HG03571 (cell line): ENCODE results near the gene GRM2.

Experiments
- ATAC-seq: cut with Tn5 transposase; IDR thresholded peaks from one replicate; pipeline ENCODE4 v1.9.1; 2021; ENCODE audit not compliant: unreplicated experiment

GRM2 gene

DNA sequence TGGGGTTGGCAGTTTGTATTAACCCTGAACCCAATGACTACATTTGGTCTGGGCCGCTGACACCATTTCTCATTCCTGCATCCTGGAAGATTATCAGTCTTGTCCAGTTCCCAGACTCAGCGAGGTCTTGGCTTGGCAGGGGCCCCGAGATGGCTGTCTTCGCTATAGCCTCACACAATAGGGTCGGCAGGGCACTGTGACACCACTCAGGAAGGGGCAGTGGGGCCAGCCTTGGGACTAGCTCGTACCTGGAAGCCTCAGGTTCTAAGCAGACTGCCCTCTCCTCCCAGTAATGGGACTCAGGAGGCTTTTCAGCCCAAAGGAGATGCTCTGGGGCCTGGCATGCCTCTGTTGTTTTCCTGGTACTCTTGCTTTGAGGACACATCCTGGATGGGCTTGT, 26.7 kb upstream of the GRM2 start:
- ATAC-seq = no peak

DNA sequence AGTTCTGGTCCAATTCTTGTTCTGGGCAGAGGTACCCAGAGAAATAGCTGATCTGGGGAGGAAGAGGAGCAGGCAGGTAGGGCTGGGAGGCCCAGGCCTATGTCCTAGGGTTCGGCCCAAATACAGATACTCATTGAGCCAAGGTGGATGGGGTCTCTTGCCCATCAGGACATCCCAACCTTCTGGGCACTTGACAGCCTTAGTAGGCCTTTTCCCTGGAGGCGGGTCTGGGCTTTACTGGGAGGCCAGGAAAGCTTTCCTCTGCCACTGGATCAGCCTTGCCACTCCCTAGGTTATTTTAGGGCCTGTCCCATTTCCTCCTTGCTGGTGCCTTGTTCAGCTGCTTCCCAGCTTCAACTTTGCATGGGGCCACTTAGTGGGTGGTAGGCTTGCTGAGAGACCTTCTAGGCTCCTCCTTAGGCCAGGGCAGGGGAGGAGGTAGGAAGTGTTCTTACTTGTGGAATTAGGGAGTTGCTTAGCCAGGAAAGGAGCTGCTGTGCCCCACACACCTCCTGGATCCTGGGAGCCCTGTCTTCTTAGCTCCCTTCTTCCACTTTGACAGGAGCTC, 26.1 kb upstream of the GRM2 start:
- no peak for ATAC-seq

- no peak for ATAC-seq
Observed at GRCh38 chr3:51681453-51681852, 25.4 kb upstream of the GRM2 start.

GRCh38 chr3:51682079-51682478, 24.8 kb upstream of the GRM2 start:
- peak; percentile 69 for ATAC-seq

GRCh38 chr3:51682526-51682925, 24.3 kb upstream of the GRM2 start:
- ATAC-seq = no peak

DNA sequence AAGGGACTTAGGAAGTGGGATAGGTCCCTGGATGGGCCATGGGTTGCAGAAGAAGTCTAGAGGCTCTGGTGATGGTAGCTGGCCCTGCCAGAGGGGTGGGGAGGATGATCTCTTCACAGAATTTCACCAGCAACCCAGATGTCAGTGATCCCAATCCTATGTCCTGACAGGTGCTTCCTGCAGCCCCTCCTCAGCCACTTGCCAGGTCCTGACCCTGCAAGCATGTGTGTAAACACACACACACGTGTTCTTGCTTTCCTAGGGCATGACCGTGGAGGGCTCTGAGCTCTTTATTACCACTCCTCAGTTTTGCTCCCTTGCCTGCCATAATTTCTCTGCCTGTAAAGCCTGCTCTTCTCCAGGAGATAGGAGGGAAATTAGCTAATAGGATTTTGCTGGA, 23.3 kb upstream of the GRM2 start:
- ATAC-seq = no peak

DNA sequence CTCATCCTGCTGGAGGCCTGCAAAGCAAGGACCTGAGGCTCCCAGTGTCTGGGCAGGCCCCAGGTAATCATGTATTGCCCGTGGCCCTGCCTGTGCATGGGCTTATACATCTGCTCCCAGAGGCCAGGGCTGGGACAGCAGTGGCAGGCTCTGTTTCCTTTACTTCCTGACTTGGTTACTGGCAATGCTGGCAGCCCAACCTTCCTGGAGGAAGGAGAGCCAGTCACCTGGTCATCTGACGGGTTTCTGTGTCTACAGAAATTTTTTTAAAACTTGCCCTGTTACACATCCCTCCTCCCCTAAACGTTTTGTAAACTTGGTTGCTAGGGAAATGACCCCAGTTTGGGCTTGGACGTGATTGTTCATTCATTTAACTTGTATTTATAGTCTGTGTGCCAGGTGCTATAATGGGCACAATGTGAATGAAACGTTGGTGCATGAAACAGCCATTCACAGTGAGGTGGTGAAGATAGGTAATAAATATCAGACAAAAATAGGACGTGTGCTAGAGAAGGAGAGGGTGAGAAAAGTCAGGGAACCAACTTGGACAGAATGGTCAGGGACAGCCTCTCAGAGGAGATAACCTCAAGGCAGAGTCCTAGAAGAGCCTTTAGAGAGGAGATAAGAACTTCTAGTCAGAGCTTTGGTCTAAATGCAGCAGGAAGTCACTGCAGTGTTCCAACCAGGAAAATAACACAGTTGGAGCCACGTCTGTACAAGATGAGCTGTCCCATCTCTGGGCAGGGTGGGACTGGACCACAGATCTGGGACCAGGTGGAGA, 21.7 kb upstream of the GRM2 start:
- ATAC-seq = no peak

DNA sequence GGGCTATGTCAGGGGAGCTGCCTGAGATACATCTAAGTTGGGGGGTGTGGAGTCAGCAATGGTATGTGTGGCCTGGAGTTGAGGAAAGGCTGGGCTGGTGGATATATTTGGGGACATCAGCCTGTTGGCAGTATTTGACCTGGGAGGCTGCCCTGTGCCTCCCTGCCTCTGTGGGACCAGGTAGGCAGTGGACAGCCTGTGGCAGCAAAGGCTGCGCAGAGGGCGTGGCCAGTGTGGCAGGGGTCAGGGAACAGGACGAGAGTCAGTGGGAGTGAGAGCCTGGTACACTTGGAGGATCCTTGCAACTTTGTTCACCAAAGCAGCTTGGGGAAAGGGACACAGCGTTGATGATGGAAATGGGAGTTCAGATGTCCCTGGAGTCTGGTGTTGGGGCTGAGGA, 20.8 kb upstream of the GRM2 start:
- ATAC-seq = no peak

DNA sequence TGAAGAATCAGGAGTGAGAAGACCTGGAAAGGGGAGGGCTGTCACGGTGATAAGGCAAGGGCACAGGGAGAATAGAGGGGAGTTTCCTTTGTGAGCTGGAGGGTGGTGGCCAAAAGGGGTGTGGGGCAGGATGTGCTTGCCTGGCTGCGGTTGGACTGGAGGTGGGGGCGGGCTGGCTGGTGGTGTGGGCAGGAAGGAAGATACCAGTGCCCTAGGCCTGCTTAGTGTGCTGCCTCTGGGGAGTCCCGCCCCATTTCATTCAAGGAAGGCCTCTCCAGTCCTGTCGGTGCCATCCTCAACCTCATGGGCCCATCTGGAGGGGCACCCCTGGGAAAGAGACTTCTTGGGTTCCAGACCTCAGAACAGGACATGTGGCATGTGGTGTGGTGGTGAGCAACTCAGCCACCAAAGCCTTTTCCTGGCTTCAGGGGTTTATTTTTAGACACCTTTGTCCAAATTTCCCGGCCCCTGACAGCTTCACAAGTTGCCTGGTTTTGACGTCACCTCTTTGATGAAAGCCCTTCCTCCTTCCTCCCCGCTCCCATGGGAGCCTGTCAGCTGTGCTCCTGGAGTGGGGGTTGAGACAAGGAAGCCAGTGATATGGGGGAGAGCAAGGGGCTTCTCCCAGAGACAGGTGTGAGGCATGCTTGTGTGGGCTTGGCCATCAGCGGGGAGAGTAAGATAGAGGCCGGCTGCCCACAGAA, 20.2 kb upstream of the GRM2 start:
- ATAC-seq = peak; percentile 55

- no peak for ATAC-seq
Observed at GRCh38 chr3:51687431-51688205, 19.2 kb upstream of the GRM2 start.

DNA sequence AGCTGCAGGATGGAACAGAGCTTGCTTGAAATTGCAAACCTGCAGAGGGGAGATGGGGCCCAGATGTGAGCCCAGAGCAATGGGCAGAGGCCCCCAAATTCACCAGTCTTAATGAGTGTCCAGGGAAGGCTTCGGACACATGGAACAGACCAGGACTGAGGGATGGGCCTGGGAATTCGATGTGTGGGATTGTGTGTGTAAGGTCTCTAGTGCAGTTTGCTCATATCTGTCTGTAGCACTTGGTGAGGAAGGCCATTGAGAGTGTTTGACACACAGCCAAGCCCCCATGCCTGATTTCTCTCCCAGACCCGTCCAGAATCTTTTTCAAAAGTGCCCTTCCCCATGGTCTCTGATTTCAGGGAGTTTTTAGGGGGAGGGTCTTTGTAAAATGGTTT, 18.7 kb upstream of the GRM2 start:
- no peak for ATAC-seq

DNA sequence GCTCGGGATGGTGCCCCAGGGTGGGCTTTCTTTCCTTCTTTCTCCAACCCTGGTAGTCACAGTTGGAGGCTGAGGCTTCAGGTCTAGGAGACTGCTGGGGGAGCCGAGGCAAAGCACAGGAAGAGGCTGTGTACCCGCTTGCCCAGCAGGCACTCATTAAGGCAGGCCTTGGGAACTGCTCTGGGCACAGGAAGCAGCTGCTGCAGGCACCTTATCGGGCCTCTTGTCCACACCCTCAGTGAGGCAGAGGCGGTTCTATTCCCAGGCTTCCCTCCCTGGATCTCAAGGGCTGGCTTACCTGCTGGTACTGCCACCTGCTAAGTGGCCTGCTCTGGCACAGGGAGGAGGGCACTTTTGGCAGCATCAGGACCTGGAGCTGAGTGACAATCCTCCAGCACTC, 15.8 kb upstream of the GRM2 start:
- no peak for ATAC-seq

DNA sequence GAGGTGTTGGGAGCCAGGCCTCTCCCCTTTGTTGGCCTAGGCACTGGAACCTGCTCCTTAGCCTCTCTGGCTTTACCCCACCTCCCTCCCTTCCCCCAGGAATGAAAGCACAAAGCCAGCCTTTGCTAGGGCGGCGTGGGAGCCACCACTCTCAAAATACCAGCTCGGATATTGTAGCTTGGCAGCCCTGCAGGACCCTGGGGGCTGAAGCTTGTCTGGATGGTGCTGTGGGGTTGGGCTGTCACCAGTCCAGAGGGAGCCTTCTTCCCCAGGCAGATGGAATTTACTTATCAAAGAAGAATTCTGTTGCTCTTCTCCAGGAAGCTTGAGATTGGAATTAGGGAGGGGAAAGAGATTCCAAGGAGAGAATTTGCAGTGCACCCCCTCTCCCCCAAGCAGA, 14.9 kb upstream of the GRM2 start:
- no peak for ATAC-seq

GRCh38 chr3:51692980-51693395, 13.9 kb upstream of the GRM2 start:
- ATAC-seq = no peak

- ATAC-seq = no peak
Observed at GRCh38 chr3:51696954-51697353, 9.9 kb upstream of the GRM2 start.

DNA sequence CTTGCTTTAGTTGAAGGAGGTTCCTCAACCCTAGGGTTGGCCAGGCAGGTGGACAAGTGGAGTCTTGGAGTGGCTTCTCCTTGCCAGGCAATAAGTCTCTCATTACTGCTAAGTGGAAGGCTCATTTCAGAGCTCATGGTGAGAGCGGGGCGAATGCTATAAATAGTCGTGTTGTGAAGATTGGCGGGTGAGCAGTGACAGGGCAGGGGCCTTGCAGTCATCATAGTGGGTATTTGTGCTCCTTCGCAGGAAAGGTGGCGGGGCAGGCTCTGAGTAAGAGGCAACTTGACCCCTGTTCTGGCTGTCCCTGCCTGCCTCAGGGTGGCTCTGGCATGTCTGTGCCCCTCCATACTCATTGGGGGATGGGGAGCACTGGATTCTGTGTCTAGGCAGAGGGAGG, 8.7 kb upstream of the GRM2 start:
- no peak for ATAC-seq

GRCh38 chr3:51700403-51700802, 6.5 kb upstream of the GRM2 start:
- ATAC-seq = no peak

GRCh38 chr3:51702156-51702555, 4.7 kb upstream of the GRM2 start:
- ATAC-seq = no peak

DNA sequence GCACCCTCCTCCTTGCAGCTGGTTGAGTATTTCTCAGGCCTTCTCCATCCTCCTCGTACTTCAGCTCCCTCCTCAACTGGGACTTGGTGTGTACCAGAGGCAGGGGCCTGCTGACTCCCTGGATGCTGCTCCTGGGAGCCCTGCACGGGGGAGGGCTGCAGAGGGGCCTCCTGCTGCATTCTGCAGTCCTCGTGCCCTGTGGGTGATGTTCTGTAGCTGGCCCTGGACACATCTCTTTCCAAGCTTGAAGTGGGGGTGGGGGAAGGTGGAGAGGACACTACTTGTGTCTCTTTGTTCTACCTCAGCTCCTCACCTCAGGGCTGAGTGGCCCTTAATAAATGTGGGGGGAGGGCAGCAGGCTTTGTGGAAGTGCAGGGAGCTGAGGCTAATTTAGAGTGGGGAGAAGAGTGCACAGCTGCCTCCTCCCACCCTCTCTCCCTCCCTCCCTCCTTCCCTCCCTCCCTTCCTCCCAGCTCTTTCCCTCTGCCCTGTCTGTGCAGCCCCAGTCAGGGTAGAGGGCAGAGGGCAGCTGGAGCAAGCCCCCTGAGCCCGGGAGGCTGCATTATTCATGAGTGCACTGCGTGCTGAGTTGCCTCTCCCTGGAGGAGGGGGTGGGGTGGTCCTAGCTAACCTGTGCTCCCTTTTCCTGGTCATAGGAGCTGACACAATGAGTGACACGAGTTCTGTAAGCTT, 3.7 kb upstream of the GRM2 start:
- no peak for ATAC-seq

GRCh38 chr3:51703761-51704510, 2.9 kb upstream of the GRM2 start:
- no peak for ATAC-seq
